Endodermal cell (in vitro differentiated cells): Measurements from ENCODE around the gene CLDN4. TPM values are rescaled to one million over a fixed set of nuclear protein-coding genes. Genes with fewer than 3 reads are reported as not detected.

ENCODE experiments used
- DNase-seq: peaks from one replicate; pipeline ENCODE4 v3.0.0-alpha.2; 2017
- H3K27ac ChIP-seq: 2 replicates; pipeline ENCODE4 v1.5.1; 2013; ENCODE audit warnings: mild to moderate bottlenecking, low read depth, low read length, moderate library complexity
- H3K27me3 ChIP-seq: 2 replicates; pipeline ENCODE4 v1.6.1; 2013; ENCODE audit warnings: mild to moderate bottlenecking, low read length, moderate library complexity; ENCODE audit not compliant: insufficient read depth, control insufficient read depth, poor library complexity, severe bottlenecking
- H3K36me3 ChIP-seq: 2 replicates; pipeline ENCODE4 v1.7.0; 2013; ENCODE audit warnings: mild to moderate bottlenecking, low read length, moderate library complexity; ENCODE audit not compliant: control insufficient read depth, insufficient read depth
- H3K4me1 ChIP-seq: one replicate; pipeline ENCODE4 v1.7.0; 2013; ENCODE audit warnings: low read length; ENCODE audit not compliant: control insufficient read depth, insufficient read depth
- H3K4me3 ChIP-seq: 2 replicates; pipeline ENCODE4 v1.5.1; 2013; ENCODE audit warnings: mild to moderate bottlenecking, low read length, moderate library complexity
- H3K9ac ChIP-seq: 2 replicates; pipeline ENCODE4 v1.6.1; 2013; ENCODE audit warnings: mild to moderate bottlenecking, low read length, moderate library complexity; ENCODE audit not compliant: poor library complexity, severe bottlenecking; ENCODE audit errors: extremely low read depth
- H3K9me3 ChIP-seq: 2 replicates; pipeline ENCODE4 v1.6.1; 2013; ENCODE audit warnings: mild to moderate bottlenecking, low read length, moderate library complexity; ENCODE audit not compliant: control insufficient read depth
- H3K27ac Mint-ChIP-seq: 2 replicates; pipeline ENCODE4 v1.8.0; 2020; ENCODE audit warnings: mixed read lengths
- H3K27me3 Mint-ChIP-seq: 2 replicates; pipeline ENCODE4 v1.8.0; 2021; ENCODE audit warnings: mild to moderate bottlenecking, mixed read lengths; ENCODE audit not compliant: insufficient read depth
- H3K36me3 Mint-ChIP-seq: 2 replicates; pipeline ENCODE4 v1.8.0; 2020; ENCODE audit warnings: low read depth, mixed read lengths
- H3K4me1 Mint-ChIP-seq: 2 replicates; pipeline ENCODE4 v1.8.0; 2020; ENCODE audit warnings: mixed read lengths
- H3K4me3 Mint-ChIP-seq: 2 replicates; pipeline ENCODE4 v1.8.0; 2020; ENCODE audit warnings: mild to moderate bottlenecking, moderate library complexity, mixed read lengths
- H3K9me3 Mint-ChIP-seq: 2 replicates; pipeline ENCODE4 v1.8.0; 2020; ENCODE audit warnings: mild to moderate bottlenecking, mixed read lengths
- WGBS, 2 experiments: methylation state at CpG; one replicate each; pipeline versions ENCODE4 v1.1.5 to v1.1.7; 2013; ENCODE audit warnings: missing lambda C conversion rate in 2 of 2, mixed read lengths in 1 of 2; ENCODE audit not compliant: insufficient coverage in 1 of 2, insufficient read length in 1 of 2; 5-methylcytosine and 5-hydroxymethylcytosine counted together
- total RNA-seq, 2 donors: library from RNA; stranded (reverse); fragmentation: NEBNext Ultra II Directional in 1 of 2; extraction: Animal tissue kit (Norgen Biotek cat#: 25700) in 1 of 2; gene quantifications; 2 replicates in 1 of 2; 3 replicates in 1 of 2; pipeline ENCODE4 v1.2.1, GENCODE V29; 2021
- TF ChIP-seq, protein P1 (sequence below): fragments of 200-600 bp; sonication (generic); conservative IDR thresholded peaks from 2 replicates; pipeline ENCODE4 v1.5.0; 2021; ENCODE audit warnings: antibody characterized with exemption, mild to moderate bottlenecking

Gene CLDN4
- total RNA-seq, 2 donors from 2014 or later = 5.6 to 9.7 TPM

DNA sequence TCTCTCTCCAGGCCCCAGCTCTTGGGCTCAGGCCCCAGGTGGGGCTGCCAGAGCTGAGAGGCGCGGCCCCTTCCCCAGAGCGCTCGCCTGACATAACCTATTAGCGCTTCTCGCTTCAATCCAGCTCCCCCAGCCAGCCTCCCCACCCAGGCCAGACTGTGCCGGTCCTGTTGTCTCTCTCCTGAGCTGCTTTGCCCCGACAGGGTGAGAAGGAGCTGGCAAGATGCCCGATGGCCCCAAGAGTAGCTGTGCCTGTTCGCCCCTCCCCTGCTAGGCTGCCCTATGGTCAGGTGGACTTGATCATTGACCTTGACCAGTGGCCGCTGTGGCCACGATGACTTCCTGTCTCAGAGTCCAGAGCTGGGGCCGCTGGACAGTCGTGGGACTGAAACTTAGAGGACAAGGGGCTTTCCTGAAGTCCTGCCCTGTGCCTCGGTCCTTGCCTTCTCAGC lies 39.3 kb downstream of the CLDN4 start:
- Histone ChIP-seq H3K27me3 (no peaks in the 10 kb centered on the region), H3K4me1 (peaks cover 4% of the 10 kb centered on the region), H3K9me3 (no peaks in the 10 kb centered on the region), H3K9ac (no peak overlapping the region), H3K4me3 (no peak overlapping the region), H3K36me3 (no peaks in the 10 kb centered on the region), H3K27ac (no peak overlapping the region)
- Mint-ChIP-seq H3K4me3 (no peak overlapping the region), H3K36me3 (no peaks in the 10 kb centered on the region), H3K4me1 (peaks cover 10% of the 10 kb centered on the region), H3K9me3 (no peaks in the 10 kb centered on the region), H3K27me3 (peaks cover 7% of the 10 kb centered on the region), H3K27ac (no peak overlapping the region)
- TF ChIP-seq, protein P1, sequence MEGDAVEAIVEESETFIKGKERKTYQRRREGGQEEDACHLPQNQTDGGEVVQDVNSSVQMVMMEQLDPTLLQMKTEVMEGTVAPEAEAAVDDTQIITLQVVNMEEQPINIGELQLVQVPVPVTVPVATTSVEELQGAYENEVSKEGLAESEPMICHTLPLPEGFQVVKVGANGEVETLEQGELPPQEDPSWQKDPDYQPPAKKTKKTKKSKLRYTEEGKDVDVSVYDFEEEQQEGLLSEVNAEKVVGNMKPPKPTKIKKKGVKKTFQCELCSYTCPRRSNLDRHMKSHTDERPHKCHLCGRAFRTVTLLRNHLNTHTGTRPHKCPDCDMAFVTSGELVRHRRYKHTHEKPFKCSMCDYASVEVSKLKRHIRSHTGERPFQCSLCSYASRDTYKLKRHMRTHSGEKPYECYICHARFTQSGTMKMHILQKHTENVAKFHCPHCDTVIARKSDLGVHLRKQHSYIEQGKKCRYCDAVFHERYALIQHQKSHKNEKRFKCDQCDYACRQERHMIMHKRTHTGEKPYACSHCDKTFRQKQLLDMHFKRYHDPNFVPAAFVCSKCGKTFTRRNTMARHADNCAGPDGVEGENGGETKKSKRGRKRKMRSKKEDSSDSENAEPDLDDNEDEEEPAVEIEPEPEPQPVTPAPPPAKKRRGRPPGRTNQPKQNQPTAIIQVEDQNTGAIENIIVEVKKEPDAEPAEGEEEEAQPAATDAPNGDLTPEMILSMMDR = no peak
- WGBS, 2 experiments = 79 to 81% methylated on average over 7 to 15 of the region's 15 CpGs
- peak; percentile 63 for DNase-seq

DNA sequence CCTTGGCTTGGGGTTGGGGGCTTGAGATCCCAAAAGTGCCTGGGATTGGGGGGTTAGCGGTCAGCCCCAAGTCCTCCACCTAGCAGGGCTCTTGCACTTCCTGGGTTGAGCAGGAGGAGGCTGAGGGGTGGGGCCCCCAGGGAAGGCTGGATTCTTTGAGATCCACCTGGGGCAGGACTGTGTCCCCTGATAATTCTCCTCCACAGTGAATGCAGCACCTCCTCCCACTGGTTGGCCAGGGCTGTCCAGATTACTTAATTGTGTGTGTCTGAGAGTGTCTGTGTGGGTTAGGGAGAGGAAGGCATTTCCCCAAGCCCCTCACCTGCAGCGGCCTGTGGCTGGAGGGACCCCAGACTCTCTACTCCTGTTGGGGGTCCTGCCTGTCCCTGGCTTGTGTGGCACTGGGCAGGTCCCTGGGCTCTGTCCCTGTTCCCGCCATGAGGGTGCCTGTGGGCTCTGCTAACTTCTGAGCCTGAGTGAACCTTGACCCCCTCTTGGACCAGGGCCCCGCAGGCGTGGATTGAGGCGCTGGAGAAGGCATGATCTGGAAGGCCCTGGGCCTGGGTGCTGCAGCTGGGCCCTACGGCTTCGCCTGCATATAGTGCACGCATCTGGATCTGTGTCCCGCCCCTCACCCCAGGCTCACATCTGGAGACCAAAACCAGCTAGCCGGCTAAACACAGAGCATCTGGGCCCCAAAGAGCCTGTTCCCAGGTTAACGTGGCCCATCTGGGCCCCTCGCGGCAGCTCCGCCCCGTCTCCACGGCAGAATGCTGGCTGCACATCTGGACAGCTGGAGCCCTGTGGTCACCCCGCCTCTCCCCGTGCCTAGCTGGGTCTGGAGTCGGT lies 40.6 kb downstream of the CLDN4 start:
- TF ChIP-seq, protein P1 = no peak
- Histone ChIP-seq H3K4me1 (peaks cover 4% of the 10 kb centered on the region), H3K36me3 (no peaks in the 10 kb centered on the region), H3K27me3 (no peaks in the 10 kb centered on the region), H3K27ac (no peak overlapping the region), H3K9ac (no peak overlapping the region), H3K4me3 (no peak overlapping the region), H3K9me3 (no peaks in the 10 kb centered on the region)
- no peaks in the 10 kb centered on the region for H3K36me3 Mint-ChIP-seq
- no peak overlapping the region for H3K4me3 Mint-ChIP-seq
- H3K27me3 Mint-ChIP-seq = peaks cover 11% of the 10 kb centered on the region
- no peak for DNase-seq
- peaks cover 10% of the 10 kb centered on the region for H3K4me1 Mint-ChIP-seq
- no peak overlapping the region for H3K27ac Mint-ChIP-seq
- 86 to 92% methylated on average over 14 to 20 of the region's 20 CpGs for WGBS, 2 experiments
- H3K9me3 Mint-ChIP-seq = no peaks in the 10 kb centered on the region

DNA sequence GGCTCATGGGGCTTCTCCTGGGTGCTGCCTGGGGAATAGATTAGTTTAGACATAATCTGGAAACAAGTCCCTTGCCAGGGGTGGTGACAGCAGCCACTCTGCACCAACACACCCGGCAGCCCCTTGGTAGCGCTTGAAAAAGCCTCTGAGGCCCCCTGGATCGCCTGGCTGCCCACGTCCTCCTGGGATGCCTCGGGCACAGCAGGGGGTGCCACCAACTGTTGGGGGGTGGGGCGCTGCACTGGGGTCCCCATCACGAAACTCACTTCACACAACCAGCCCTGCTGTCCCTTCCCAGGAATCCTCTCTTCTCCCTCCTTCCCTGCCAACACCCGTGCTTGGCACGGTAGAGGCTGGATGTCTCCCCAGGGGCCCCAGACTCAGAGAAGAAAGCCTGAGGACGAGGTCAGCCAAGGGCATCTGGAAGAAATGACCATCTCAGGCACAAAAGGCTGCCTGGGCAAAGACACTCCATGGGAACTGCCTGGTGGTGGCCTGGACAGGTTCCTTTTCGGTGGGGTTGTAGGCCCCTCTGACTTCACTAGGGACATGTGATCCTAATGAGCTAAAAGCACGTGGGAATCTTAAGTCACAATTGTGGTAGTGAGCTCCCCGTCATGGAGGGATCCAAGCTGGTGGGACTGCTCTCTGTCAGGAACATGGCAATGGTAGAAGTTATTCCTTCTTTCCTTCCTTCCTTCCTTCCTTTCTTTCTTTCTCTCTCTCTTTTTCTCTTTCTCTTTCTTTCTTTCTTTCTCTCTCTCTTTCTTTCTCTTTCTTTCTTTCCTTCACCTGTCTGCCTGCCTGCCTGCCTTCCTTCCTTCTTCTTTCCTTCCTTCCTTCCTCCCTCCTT lies 41.5 kb downstream of the CLDN4 start:
- no peak overlapping the region for H3K4me3 ChIP-seq
- 81 to 84% methylated on average over 8 to 13 of the region's 13 CpGs for WGBS, 2 experiments
- H3K9ac ChIP-seq = no peak overlapping the region
- no peaks in the 10 kb centered on the region for H3K27me3 ChIP-seq
- peaks cover 12% of the 10 kb centered on the region for H3K27me3 Mint-ChIP-seq
- no peaks in the 10 kb centered on the region for H3K9me3 Mint-ChIP-seq
- no peaks in the 10 kb centered on the region for H3K36me3 Mint-ChIP-seq
- H3K4me1 Mint-ChIP-seq = peaks cover 10% of the 10 kb centered on the region
- peaks cover 4% of the 10 kb centered on the region for H3K4me1 ChIP-seq
- no peak overlapping the region for H3K4me3 Mint-ChIP-seq
- no peaks in the 10 kb centered on the region for H3K9me3 ChIP-seq
- no peak for DNase-seq
- no peak overlapping the region for H3K27ac Mint-ChIP-seq
- TF ChIP-seq, protein P1 = no peak
- H3K27ac ChIP-seq = no peak overlapping the region
- H3K36me3 ChIP-seq = no peaks in the 10 kb centered on the region
